GM12874 (cell line): Measurements from ENCODE around the gene TUBB6.

Experiments
- TF ChIP-seq, protein P1 (sequence below): IDR thresholded peaks from 2 replicates; pipeline ENCODE4 v1.5.1; 2011; ENCODE audit warnings: low read depth, mild to moderate bottlenecking, control low read depth, low read length, moderate library complexity; ENCODE audit not compliant: insufficient read depth

TUBB6 gene

GRCh38 chr18:12276736-12277554 is 31.1 kb upstream of the TUBB6 start:
- TF ChIP-seq, protein P1, sequence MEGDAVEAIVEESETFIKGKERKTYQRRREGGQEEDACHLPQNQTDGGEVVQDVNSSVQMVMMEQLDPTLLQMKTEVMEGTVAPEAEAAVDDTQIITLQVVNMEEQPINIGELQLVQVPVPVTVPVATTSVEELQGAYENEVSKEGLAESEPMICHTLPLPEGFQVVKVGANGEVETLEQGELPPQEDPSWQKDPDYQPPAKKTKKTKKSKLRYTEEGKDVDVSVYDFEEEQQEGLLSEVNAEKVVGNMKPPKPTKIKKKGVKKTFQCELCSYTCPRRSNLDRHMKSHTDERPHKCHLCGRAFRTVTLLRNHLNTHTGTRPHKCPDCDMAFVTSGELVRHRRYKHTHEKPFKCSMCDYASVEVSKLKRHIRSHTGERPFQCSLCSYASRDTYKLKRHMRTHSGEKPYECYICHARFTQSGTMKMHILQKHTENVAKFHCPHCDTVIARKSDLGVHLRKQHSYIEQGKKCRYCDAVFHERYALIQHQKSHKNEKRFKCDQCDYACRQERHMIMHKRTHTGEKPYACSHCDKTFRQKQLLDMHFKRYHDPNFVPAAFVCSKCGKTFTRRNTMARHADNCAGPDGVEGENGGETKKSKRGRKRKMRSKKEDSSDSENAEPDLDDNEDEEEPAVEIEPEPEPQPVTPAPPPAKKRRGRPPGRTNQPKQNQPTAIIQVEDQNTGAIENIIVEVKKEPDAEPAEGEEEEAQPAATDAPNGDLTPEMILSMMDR = no peak

- TF ChIP-seq, protein P1 = 0 out of 2 replicates have a peak, but pooled peaks have one; percentile 10
These were observed 29.8 kb upstream of the TUBB6 start for GRCh38 chr18:12278215-12278671.

DNA sequence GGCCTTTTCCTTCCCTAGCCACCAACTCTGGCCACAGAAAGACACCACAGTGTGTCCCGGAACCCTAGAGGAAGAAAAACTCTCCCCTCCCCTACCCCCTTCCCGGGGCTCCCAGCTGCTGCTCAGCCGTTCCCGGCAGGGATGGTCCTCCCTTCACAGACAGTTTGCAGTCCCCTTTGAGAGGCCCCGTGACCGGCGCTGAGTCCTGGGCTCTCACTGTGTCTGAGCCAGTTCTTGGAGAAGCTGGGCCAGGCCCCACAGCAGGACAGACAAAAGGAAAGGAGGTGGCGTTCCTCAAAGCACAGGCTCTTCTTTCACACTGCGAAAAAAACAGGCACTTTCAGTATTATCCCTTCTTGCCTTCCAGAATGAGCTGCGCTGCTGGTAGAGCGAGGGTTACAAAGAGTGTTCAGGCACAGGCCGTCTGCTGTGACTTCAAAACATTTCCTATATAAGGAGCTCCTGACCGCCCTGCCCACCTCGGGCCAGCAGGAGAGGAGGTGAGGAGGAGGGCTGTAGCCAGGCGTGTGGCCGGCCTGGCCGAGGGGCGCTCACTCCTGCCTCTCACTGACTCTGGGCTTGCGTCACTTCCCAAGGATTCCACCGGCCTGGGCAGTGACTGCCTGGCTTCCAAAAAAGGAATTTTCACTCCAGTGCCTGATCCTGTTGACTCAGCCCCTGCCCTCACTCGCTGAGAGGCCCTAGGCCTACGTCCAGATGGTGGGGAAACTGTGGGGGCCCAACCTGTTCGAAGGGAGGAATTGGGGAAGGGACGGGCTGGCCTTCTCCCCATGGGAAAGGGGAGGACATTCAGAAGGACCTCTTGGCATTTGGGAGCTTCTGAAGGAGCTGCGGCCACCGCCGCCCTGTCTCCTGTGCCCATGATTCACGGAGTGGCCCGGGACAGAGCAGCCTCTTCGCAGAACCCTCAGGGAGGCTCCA is 29.0 kb upstream of the TUBB6 start:
- TF ChIP-seq, protein P1 = no peak

- TF ChIP-seq, protein P1 = no peak
These were observed 28.1 kb upstream of the TUBB6 start for GRCh38 chr18:12279781-12280531.

- TF ChIP-seq, protein P1 = no peak
These were observed 26.2 kb upstream of the TUBB6 start for GRCh38 chr18:12281861-12282260.

DNA sequence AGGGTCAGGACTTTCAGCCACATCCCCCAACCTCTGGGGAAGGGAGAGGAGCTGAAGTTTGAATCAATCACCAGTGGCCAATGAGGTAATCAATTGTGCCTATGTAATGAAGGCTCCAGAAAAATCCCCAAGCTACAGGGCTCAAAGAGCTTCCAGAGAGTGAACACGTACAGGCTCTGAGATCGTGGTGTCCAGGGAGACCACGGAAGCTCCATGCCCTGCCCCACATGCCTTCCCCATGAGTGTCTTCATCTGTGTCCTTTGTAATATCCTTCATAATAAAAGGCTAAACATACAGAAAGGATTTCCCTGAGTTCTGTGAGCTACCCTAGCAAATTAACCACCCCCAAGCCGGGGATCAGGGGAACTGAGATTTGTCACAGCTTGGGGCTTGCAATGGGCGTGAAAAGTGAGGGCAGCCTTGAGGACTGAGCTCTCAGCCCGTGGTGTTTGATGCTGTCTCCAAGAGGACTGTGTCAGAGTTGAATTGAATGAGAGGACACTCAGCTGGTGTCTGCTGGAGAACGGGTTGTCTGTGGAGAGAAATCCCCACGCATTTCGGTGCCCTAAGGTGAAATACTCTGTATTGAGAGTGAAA is 25.5 kb upstream of the TUBB6 start:
- TF ChIP-seq, protein P1 = no peak
